HG03432 (cell line): Measurements from ENCODE around the gene RARS2.
"Not testable (repeated sequence)": the region's sequence is repeated elsewhere in the genome, so short reads cannot be mapped to it uniquely, and the experiment has no call there.

ENCODE experiments used
- ATAC-seq: cut with Tn5 transposase; IDR thresholded peaks from one replicate; pipeline ENCODE4 v1.9.1; 2021; ENCODE audit warnings: mild to moderate bottlenecking, moderate library complexity; ENCODE audit not compliant: unreplicated experiment

The RARS2 gene, protein sequence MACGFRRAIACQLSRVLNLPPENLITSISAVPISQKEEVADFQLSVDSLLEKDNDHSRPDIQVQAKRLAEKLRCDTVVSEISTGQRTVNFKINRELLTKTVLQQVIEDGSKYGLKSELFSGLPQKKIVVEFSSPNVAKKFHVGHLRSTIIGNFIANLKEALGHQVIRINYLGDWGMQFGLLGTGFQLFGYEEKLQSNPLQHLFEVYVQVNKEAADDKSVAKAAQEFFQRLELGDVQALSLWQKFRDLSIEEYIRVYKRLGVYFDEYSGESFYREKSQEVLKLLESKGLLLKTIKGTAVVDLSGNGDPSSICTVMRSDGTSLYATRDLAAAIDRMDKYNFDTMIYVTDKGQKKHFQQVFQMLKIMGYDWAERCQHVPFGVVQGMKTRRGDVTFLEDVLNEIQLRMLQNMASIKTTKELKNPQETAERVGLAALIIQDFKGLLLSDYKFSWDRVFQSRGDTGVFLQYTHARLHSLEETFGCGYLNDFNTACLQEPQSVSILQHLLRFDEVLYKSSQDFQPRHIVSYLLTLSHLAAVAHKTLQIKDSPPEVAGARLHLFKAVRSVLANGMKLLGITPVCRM

DNA sequence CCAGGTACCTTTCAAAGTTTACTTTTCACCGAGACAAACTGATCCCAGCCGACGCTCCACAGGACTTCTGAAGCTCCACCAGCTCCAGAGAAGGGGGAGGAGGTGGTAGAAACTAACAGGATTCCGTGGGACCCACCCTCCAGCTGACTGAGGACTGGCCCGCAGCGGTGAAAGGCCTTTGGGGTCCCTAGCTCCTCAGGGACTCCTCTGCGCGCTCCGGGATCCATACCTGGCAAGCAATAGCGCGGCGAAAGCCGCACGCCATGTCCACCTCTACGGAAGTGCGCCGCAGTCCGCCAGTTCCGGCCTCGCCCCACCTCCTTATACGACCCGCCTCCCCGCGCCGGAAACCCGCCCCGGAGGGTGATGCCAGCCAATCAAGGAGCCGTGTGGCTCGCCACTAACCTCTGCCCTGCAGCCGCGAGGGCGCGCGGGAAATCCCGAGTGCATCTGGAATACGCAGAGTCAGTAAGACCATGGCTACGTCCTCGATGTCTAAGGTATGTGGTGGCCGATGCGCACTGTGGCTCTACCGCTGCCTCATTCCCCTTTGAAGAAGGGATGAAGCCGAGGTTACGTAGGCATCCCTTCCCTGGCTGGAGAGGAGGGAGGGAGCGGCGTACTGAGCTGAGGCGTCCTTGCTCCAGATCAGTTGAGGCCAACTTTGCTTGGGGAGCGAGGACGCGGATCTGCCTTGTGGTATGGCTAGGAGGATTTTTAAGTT is at the start of gene RARS2, which contains the start of gene ORC3:
Gene RARS2, minus strand, starts transcription at position 295 of the 724 bp plus-strand sequence. Its CDS starts 30 bp downstream, at position 265.
Gene ORC3, plus strand, starts transcription at position 443 of the 724 bp plus-strand sequence. Its CDS starts 34 bp downstream, at position 477.
- peak; percentile 100 for ATAC-seq

DNA sequence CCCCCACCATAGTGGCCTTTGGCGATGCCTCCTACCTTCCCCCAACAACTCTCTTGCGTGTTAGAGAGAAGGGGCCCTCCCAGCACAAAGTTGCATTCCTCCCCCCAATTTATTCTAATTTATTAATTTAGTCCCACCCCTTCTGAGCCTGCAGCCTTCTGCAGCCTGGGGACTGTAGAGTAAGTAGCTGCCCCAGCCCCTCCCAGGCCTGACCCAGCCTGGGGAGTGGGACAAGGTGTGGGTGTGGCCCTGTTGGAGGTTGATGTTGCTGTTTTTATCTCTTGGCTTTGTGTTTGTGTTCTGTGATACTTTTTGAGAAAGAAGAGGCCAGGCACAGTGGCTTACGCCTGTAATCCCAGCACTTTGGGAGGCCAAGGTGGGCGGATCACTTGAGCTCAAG is 49.6 kb upstream of the RARS2 start:
- ATAC-seq: no peak

DNA sequence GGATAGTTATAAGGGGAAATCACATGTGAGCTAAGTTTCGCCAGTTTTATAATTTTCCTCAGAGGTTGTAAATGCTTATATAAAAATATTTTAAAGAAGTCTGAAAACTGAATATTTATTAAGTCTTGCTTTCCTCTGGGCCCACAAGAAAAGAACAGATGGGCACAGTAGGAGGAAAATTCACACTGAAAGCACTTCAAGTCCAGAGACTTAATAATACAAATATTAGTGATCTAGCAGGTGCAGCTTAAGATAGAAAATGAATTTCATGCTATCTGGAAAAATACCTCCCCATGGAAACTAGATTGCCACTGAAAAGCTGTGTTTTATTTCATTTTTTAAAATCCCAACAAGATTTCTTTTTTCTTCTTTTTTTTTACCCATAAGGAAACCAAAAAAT is 47.3 kb upstream of the RARS2 start:
- no peak for ATAC-seq

DNA sequence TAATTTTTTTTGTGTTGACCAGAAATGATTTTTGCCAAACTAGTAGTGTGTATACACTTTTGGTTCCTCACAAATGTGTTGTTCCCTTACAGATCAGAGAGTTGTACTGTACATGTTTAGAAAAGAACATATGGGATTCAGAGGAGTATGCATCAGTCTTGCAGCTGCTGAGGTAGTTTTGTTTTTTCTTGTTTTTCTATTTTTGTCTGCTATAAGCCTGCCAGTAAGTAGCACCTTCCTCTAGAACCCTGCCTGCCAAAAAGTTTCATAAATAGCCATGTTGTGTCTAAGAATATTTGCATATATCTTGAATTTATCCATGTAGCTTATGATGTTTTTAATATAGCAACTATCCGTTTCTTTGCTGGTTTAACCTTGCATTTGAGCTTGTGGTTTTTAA is 46.5 kb upstream of the RARS2 start:
- no peak for ATAC-seq

DNA sequence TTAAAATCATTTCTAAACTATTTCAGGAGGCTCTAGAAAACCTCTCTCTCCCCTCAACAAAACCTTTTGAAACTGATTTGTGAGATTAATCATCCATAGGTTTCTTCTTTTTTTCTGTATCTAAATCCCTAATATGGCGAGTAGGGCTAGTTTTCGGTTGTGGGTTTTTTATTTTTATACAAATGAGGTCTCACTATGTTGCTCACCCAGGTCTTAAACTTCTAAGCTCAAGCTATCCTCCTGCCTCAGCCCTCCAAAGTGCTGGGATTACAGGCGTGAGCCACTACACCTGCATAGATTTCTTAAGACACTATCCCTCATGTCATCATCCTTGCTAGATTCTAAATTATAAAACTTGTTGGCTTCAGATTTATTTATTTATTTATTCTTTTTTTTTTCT is 44.1 kb upstream of the RARS2 start:
- ATAC-seq: no peak

DNA sequence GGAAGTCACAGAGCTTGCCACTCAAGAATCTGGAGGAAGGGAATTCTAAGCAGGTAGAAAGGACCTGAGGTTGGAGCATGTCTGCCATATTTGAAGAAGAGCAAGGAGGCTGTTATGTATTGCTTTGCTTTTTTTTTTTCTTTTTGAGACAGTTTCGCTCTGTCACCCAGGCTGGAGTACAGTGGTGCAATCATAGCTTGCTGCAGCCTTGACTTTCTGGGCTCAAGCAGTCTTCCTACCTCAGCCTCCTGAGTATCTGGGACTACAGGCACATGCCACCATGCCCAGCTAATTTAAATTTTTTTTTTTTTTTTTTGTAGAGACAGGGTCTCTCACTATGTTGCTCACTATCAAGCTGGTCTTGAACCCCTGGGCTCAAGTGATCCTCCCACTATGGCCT is 41.0 kb upstream of the RARS2 start:
- ATAC-seq: no peak

DNA sequence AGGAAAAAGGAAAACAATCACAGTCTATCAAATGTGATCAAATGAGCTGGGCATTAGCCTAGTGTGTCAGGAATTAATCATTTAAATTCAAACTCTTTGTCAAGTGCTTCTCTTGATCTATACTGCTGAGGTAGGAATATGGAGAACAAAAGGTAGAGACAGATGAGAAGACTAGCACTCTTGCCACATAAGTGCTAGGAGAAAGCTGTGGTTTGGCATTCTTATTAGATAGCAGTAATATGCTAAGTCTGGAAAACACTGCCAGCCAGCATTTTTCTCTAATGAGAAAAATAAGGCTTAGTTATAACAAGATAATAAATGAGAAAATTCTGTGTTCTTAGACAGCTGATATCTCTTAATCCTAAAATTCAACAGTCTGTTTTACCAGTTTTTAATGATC is 39.1 kb upstream of the RARS2 start:
- no peak for ATAC-seq

DNA sequence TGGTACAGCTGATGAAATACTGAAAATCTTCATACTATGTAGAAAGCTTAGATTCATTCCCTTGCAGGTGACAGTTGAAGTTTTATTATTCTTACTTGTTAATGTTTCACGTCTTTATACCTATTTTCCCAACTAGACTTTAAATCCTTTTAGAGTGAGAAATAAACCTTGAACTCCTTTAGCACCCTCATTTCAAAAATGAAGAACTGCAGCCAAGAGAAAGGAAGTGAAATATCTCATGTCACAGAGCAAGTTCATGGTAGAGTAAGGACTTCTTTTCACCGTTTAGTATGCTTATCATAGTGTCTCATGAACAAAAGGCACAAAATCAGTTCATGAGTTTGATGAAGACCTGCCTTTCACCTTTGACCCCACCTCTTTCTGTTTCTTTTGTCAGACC is 38.6 kb upstream of the RARS2 start:
- ATAC-seq: no peak

DNA sequence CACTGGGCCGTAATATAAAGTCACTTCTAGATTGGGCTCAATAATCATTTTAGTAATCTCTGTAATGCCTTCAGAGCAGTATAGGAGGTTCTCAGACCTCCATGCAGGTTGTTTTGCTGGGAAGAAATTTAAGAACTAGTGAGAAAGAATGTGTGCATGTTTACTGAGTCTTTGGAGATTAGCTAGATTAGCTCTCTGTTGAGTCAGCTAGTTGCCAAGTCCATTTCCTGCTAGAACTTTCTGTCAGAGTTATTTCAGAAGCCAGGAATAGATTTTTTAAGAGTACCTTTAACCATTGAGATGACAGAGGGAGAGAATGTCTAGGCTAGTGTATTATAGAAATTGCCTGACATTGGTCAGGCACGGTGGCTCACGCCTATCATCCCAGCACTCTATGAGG is 33.5 kb upstream of the RARS2 start:
- no peak for ATAC-seq

DNA sequence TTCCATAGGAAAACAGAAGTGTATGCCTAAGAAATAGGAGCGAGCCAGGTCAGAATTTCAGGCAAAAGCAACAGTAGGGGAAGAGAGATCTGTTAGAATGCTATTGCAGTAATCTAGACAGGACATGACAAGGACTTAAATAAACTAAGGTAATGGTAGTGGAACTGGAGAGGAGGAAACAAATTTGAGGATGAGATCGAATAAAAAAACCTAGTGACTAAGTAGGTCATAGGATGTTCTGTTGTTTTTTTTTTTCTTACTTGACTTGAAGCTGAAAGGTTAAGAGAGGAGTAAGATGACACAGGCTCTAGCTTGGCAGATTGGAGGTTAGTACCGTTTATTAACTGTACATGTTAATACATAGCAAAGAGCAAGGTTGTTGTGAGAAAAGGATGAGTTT is 28.7 kb upstream of the RARS2 start:
- no peak for ATAC-seq

DNA sequence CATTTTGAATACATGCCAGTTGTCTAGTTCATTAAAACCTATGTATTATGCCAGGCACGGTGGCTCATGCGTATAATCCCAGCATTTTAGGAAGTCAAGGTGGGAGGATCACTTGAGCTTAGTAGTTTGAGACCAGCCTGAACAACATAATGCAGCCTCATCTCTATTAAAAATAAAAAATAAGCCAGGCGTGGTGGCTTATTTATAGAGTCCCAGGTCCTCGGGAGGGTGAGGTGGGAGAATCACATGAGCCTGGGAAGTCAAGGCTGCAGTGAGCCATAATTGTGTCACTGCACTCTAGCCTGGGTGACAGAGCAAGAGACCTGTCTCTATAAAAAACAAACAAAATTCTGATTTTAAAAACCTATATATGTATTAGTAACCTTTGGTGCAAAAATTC is 27.6 kb upstream of the RARS2 start:
- no peak for ATAC-seq

DNA sequence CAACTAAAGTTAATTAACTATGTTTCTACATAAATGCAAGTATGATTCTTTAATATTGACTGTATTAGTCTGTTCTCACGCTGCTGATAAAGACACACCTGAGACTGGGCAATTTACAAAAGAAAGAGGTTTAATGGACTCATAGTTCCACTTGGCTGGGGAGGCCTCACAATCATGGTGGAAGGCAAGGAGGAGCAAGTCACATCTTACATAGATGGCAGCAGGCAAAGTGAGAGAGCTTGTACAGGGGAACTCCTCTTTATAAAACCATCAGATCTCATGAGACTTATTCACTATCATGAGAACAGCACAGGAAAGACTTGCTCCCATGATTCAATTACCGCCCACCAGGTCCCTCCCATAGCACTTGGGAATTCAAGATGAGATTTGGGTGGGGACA is 23.2 kb upstream of the RARS2 start:
- ATAC-seq: not testable (repeated sequence)

DNA sequence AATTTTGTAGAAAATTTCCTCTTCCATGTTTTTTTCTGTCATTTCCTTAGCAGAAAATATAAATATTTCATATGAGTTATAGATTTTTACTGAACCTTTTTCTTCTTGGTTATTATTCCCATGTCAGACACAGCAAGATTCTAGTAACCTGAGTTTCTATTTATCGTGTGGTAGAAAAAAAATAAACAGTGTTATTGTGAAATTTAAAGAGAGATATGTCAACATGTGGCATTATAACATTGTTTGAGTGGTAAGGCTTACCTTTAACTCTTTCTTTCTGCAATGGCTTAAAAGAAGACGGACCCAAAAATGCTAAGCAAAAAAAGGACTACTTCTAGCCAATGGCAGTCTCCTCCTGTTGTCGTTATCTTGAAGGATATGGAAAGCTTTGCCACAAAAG is 19.0 kb upstream of the RARS2 start:
- no peak for ATAC-seq

DNA sequence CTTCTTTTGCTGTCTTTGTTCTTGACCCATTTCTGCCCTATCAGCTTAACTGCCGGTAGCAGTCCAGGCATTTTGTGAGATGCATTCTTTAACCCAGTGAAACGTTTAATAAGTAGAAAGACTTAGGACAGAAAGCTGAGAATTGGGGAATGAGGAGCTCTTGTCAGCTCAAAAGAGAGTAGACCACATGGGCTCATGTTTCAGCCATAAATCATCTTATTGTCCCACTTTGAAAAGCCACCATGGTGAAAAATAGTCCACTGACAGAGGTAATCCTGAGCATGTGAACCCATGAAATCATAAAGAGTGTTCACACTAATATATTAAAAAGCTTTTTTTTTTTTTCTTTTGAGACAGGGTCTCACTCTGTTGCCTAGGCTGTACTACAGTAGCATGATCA is 16.4 kb upstream of the RARS2 start:
- no peak for ATAC-seq

DNA sequence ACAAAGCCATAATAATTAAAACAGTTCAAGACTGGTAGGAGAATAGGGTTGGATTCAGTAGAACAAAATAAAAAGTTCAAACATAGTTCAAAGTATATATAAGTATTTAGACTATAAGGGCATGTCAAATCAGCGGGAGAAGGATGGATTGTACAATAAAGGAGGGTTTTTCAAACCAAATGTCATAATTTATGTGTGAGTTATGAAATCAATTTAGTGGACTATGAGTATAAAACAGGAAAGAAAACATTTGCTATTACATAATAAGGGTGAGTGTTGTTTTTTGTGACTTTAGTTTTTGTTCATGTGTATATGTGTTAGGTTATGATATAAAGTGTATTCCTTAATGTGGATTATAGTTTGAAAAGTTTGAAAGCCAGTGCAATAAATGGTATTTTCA is 10.8 kb upstream of the RARS2 start:
- ATAC-seq: no peak

DNA sequence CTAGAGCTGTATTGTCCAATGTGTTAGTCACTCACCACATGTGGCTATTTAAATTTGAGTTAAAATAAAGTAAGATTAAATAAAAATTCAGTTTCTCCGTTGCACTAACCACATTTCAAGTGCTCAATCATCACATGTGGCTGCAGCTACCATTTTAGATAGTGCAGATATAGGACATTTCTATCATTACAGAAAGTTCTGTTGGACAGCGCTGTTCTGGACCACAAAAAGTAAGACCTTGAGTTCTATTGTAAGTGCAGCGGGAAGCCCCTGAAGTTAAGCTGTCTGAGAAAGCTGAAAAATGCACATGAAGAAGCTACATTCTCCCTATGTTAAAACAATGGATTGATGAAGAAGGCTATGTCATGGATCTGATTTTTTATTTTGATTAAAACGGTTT is 1.2 kb upstream of the RARS2 start:
- no peak for ATAC-seq

DNA sequence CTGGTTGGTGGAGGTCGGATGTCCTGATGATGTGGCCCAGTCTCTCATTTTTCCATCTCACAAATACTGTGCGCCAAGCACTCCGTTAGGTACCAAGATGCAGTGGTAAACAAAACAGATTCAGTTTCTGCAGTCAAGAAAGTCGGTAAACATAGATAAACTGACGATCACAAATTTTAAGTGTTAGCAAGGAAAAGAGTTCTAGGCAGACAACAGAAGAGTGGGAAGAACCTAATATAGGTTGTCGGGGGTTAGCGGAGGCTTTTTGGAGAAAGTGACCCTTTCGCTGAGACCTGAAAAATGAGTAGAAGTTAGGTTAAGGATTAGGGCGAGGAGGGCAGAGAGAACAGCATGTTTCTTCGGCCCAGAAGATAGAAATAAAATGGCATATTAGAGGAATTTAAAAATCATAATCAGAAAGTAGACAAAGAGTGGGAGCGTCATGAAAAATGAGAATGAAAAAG is 662 bp upstream of the RARS2 start:
- no peak for ATAC-seq

DNA sequence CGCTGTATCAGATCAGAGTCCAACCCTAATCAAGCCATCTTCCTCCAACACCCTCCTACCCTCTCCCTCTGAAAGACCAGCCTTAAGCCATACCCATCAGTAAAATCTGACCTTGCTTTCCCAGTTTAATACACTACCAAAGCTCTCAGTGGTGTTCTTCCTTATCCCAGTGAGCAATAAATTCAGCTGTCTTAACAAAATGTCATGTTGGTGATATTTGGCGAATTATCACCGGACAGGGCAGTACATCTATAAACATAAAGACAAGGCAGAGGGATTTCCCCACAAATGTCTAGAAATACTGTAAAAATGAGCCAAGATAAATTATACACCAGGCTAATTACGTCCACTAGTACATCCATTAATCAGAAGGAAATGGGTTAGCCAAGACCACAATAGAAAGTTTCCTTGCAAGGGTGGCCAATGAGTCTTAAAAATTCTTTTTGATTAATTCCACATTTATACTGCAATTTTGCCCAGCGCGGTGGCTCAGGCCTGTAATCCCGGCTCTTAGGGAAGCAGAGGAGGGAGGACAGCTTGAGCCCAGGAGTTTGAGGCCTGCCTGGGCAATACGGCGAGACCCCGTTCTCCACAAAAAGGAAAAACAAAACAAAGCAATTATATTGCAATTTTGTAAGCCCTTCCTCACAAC is 905 bp downstream of the RARS2 start:
- ATAC-seq: no peak

DNA sequence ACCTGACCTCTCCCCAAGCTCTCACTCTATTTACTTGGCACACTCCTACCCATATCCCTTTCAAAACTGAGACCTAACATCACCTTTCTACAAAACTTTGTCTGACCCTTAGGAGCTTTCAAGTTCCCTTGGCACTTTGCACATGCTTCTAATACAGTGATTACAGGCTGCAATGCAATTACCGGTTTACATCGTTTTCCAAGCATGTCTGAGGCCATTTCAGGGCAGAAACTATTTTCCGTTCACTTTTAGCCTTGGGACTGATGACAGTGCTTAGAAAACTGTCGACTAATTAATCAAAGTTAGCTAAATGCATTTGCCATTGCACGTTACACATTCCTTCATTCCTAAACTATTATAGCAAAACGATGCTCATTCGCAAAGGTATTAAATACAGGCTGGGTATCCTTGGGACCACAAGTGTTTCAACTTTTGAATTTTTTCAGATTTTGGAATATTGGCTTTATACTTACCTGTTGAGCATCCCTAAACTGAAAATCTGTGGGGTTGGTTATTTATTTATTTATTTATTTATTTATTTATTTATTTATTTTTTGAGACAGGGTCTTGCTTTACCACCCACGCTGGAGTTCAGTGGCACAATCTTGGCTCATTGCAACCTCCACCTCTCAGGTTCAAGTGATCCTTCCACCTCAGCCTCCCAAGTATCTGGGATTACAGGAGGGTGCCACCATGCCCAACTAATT is 3.3 kb downstream of the RARS2 start:
- ATAC-seq: no peak

DNA sequence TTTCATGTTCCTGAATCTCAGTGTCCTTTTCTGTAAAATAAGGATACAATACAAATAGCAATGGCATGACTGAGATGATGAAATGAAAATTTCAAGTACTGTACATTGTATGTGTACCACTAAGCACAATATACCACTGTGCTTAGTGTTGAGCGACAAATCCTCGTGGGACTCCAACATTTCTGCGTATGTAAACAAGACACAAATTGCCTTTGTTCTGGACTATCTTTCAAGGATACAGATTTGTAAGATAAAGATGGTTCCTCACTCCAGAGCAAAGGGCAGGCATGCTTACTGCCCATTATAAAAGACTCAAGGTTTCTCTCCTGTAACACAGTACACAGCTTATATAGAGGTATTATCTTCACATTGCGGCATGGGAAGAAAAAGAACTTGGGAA is 6.0 kb downstream of the RARS2 start:
- ATAC-seq: no peak

DNA sequence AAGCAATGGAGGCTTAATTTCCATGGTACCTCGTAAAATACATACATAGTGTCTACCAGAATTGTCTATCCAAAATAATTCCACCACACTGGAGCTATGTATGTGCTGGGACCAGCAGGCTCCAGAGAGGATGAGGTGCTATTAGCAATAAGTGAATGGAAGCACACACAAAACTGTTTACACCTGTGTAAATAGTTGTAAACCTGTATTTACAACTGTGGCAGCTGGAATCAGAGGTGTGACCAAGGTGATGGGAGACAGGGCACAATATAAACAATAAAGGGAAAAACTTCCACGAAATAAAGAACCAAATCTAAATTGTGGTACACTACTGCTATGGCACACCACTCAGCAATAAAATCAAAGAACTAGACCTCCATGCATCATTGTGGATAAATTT is 14.4 kb downstream of the RARS2 start:
- ATAC-seq: no peak
